Measurements from ENCODE around the gene ERBB4.

GRCh38 chr2:211361383-211361782 is 1177.2 kb downstream of the ERBB4 start:
- no peak for TF ChIP-seq POLR2A (IDR thresholded peaks at IDR 0.05)
- no peak for TF ChIP-seq CTCF (IDR thresholded peaks at IDR 0.05)

All from esophagus squamous epithelium (tissue), 4 donors.